Measurements from ENCODE around the gene TUBGCP2.

TUBGCP2 gene

DNA sequence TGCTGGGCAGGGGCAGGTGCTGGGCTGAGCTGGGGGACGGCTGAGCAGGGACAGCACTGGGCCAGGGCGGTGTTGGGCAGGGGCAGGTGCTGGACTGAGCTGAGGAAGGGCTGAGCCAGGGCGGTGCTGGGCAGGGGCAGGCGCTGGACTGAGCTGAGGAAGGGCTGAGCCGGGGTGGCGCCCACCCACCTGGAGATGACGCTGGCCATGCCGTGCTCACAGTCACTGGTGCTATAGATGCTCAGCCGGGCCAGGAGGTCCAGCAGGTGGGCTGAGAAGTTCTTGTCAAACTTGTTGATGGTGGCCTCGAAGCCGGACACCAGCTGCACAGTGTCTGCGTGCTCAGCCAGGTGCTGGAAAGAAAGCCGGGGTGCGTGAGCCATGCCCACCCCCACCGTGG, 27.6 kb downstream of the TUBGCP2 start:
- Histone ChIP-seq H4K20me1 (ENCODE audit: insufficient read depth, low read length, poor library complexity, severe bottlenecking) (no peaks in the 10 kb centered on the region), H3K4me1 (ENCODE audit: insufficient read depth, low read length, poor library complexity, severe bottlenecking) (peaks cover 39% of the 10 kb centered on the region), H3K4me3 (ENCODE audit: low read length, poor library complexity, severe bottlenecking) (no peak overlapping the region), H3K4me2 (ENCODE audit: low read depth, low read length, poor library complexity, severe bottlenecking) (no peak overlapping the region), H2AFZ (ENCODE audit: low read length) (no peak overlapping the region), H3K9ac (ENCODE audit: low read depth, low read length, poor library complexity, severe bottlenecking) (no peak overlapping the region), H3K79me2 (ENCODE audit: insufficient read depth, low read length) (no peaks in the 10 kb centered on the region), H3F3A (ENCODE audit: low read depth) (no peaks in the 10 kb centered on the region), H3K27me3 (ENCODE audit: insufficient read depth, low read length, poor library complexity, severe bottlenecking) (no peaks in the 10 kb centered on the region), H3K9me2 (replicated peaks; ENCODE audit: low read depth, low read length) (no peaks in the 10 kb centered on the region), H3K9me3 (ENCODE audit: insufficient read depth, low read depth, low read length) (no peaks in the 10 kb centered on the region), H3K36me3 (ENCODE audit: insufficient read depth, low read length) (peaks cover 43% of the 10 kb centered on the region; the same call in 1 of the 2 replicates)
- TF ChIP-seq EZH2phosphoT487 (IDR thresholded peaks at IDR 0.05; ENCODE audit: borderline replicate concordance), result no peak
- TF ChIP-seq, protein P1, sequence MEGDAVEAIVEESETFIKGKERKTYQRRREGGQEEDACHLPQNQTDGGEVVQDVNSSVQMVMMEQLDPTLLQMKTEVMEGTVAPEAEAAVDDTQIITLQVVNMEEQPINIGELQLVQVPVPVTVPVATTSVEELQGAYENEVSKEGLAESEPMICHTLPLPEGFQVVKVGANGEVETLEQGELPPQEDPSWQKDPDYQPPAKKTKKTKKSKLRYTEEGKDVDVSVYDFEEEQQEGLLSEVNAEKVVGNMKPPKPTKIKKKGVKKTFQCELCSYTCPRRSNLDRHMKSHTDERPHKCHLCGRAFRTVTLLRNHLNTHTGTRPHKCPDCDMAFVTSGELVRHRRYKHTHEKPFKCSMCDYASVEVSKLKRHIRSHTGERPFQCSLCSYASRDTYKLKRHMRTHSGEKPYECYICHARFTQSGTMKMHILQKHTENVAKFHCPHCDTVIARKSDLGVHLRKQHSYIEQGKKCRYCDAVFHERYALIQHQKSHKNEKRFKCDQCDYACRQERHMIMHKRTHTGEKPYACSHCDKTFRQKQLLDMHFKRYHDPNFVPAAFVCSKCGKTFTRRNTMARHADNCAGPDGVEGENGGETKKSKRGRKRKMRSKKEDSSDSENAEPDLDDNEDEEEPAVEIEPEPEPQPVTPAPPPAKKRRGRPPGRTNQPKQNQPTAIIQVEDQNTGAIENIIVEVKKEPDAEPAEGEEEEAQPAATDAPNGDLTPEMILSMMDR (conservative IDR thresholded peaks at IDR 0.05; ENCODE audit: low read length), result no peak

DNA sequence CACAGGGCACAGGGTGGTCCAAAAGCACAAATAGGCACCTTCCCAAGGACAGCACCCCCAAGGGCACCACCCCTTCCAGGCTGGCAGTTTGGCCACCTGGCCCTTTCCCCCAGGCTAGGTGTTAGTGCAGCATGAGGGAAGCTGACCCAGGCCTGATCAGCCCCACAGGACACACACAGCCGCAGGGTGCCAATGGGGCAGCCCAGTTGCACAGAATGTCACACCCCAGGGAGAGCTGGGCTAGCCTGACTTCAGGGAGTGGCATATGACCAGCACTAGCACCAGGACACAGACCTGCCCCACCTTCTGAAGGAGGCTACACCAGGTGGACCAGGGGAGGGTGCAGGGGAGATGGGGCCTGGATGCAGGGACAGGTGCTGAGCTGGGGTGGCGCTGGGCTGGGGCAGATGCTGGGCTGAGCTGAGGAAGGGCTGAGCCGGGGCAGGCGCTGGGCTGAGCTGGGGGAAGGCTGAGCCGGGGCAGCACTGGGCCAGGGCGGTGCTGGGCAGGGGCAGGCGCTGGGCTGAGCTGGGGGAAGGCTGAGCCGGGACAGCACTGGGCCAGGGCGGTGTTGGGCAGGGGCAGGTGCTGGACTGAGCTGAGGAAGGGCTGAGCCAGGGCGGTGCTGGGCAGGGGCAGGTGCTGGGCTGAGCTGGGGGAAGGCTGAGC, 28.1 kb downstream of the TUBGCP2 start:
- peaks cover 39% of the 10 kb centered on the region; the same call in 1 of the 2 replicates for H3K36me3 ChIP-seq (ENCODE audit: insufficient read depth, low read length)
- H3K79me2 ChIP-seq (ENCODE audit: insufficient read depth, low read length), result no peaks in the 10 kb centered on the region
- H3K4me3 ChIP-seq (ENCODE audit: low read length, poor library complexity, severe bottlenecking), result no peak overlapping the region

DNA sequence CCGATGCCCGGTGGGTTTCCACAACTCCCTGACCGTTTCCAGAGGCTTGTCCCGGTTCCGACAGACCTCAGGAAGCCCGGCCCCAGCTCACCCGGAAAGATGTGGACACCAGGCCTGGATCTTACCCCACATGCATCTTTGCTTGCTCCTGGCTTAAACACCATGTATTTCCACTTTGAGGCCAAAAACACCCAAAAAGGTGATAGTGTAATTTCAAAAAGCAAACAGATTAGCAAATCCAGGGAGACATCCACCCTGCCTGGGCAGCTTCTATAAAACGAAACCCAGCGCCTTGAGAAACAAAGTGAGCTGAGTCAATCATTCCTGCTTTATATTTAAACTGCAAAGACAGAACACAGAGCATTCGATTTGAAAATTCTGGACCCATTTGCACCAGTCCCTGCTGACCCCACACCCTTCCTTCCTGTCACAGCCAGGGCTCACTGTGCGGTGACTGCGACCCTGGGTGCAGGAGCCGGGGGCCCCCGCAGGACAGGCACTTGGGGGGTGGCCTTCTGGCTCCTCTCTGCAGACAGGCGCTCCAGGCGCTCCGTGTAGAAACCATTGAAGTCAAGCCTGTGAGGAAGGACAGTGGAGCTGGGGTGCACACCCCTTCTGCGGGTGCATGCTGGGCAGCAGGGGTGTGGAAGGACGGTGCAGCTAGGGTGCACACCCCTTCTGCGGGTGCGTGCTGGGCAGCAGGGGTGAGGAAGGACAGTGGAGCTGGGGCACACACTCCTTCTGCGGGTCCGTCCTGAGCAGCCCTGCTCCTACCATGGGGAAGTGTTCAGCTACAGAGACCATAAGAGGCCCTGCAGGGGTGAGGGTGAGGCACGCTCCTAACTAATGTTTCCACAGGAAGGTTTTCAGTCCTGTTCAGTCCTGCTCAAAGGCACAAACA, 29.1 kb downstream of the TUBGCP2 start:
- H3K9me2 ChIP-seq (replicated peaks; ENCODE audit: low read depth, low read length), result no peaks in the 10 kb centered on the region
- no peaks in the 10 kb centered on the region for H3K9me3 ChIP-seq (ENCODE audit: insufficient read depth, low read depth, low read length)
- H4K20me1 ChIP-seq (ENCODE audit: insufficient read depth, low read length, poor library complexity, severe bottlenecking), result no peaks in the 10 kb centered on the region
- H3K79me2 ChIP-seq (ENCODE audit: insufficient read depth, low read length), result no peaks in the 10 kb centered on the region
- H3K4me2 ChIP-seq (ENCODE audit: low read depth, low read length, poor library complexity, severe bottlenecking), result peak overlapping the region; percentile 92
- H2AFZ ChIP-seq (ENCODE audit: low read length), result no peak overlapping the region
- peak overlapping the region; percentile 78 for H3K9ac ChIP-seq (ENCODE audit: low read depth, low read length, poor library complexity, severe bottlenecking)
- no peaks in the 10 kb centered on the region for H3K27me3 ChIP-seq (ENCODE audit: insufficient read depth, low read length, poor library complexity, severe bottlenecking)
- no peaks in the 10 kb centered on the region for H3F3A ChIP-seq (ENCODE audit: low read depth)
- peaks cover 53% of the 10 kb centered on the region for H3K4me1 ChIP-seq (ENCODE audit: insufficient read depth, low read length, poor library complexity, severe bottlenecking)
- no peak overlapping the region for H3K4me3 ChIP-seq (ENCODE audit: low read length, poor library complexity, severe bottlenecking)
- peaks cover 30% of the 10 kb centered on the region; the same call in 1 of the 2 replicates for H3K36me3 ChIP-seq (ENCODE audit: insufficient read depth, low read length)
- TF ChIP-seq, protein P1 (conservative IDR thresholded peaks at IDR 0.05; ENCODE audit: low read length), result no peak
- TF ChIP-seq EZH2phosphoT487 (IDR thresholded peaks at IDR 0.05; ENCODE audit: borderline replicate concordance), result no peak

More for the DNA sequence above, 28.1 kb downstream of the TUBGCP2 start:
- no peaks in the 10 kb centered on the region for H4K20me1 ChIP-seq (ENCODE audit: insufficient read depth, low read length, poor library complexity, severe bottlenecking)
- H3K9me3 ChIP-seq (ENCODE audit: insufficient read depth, low read depth, low read length), result no peaks in the 10 kb centered on the region
- peaks cover 44% of the 10 kb centered on the region for H3K4me1 ChIP-seq (ENCODE audit: insufficient read depth, low read length, poor library complexity, severe bottlenecking)
- TF ChIP-seq, protein P1 (conservative IDR thresholded peaks at IDR 0.05; ENCODE audit: low read length), result no peak
- no peak for TF ChIP-seq EZH2phosphoT487 (IDR thresholded peaks at IDR 0.05; ENCODE audit: borderline replicate concordance)
- peak overlapping the region; percentile 78 for H3K9ac ChIP-seq (ENCODE audit: low read depth, low read length, poor library complexity, severe bottlenecking)
- H3K4me2 ChIP-seq (ENCODE audit: low read depth, low read length, poor library complexity, severe bottlenecking), result peak overlapping the region; percentile 92
- no peaks in the 10 kb centered on the region for H3K27me3 ChIP-seq (ENCODE audit: insufficient read depth, low read length, poor library complexity, severe bottlenecking)
- no peaks in the 10 kb centered on the region for H3F3A ChIP-seq (ENCODE audit: low read depth)
- no peaks in the 10 kb centered on the region for H3K9me2 ChIP-seq (replicated peaks; ENCODE audit: low read depth, low read length)
- no peak overlapping the region for H2AFZ ChIP-seq (ENCODE audit: low read length)

All from Loucy (cell line).